GM12801 (cell line): ENCODE results near the gene TBXAS1.

Source experiments
- CTCF ChIP-seq: IDR thresholded peaks from one replicate; pipeline ENCODE4 v1.5.1; 2011; ENCODE audit warnings: control low read depth; ENCODE audit not compliant: insufficient read length; ENCODE audit errors: extremely low read depth

TBXAS1 gene

GRCh38 chr7:140042386-140042670, 213.3 kb downstream of the TBXAS1 start:
- TF ChIP-seq CTCF: no peak

GRCh38 chr7:140044251-140044650, 215.2 kb downstream of the TBXAS1 start:
- TF ChIP-seq CTCF: no peak

GRCh38 chr7:140045697-140046096, 216.6 kb downstream of the TBXAS1 start:
- no peak for TF ChIP-seq CTCF

- no peak for TF ChIP-seq CTCF
These were observed 218.1 kb downstream of the TBXAS1 start for GRCh38 chr7:140047197-140047596.

GRCh38 chr7:140048138-140048537, 219.1 kb downstream of the TBXAS1 start:
- no peak for TF ChIP-seq CTCF

- no peak for TF ChIP-seq CTCF
These were observed 219.9 kb downstream of the TBXAS1 start for GRCh38 chr7:140048989-140049338.

- TF ChIP-seq CTCF: no peak
These were observed 220.4 kb downstream of the TBXAS1 start for GRCh38 chr7:140049339-140050024.

GRCh38 chr7:140050100-140050499, 221.0 kb downstream of the TBXAS1 start:
- TF ChIP-seq CTCF: no peak
